PFSK-1 (cell line): Measurements from ENCODE around the gene C17orf107.

Source experiments
- FOXP2 ChIP-seq: optimal IDR thresholded peaks from 2 replicates; pipeline ENCODE3; 2011; ENCODE audit warnings: borderline replicate concordance, control low read depth, inconsistent platforms; ENCODE audit not compliant: insufficient read depth; ENCODE audit errors: extremely low read length, extremely low read depth
- POLR2AphosphoS5 ChIP-seq: IDR thresholded peaks from 2 replicates; pipeline ENCODE4 v1.6.1; 2012; ENCODE audit warnings: low read depth, mild to moderate bottlenecking, control low read depth, low read length, moderate library complexity
- SIN3A ChIP-seq: IDR thresholded peaks from 2 replicates; pipeline ENCODE4 v1.6.1; 2012; ENCODE audit warnings: mild to moderate bottlenecking, low read length, moderate library complexity, borderline replicate concordance; ENCODE audit not compliant: insufficient read depth
- TAF1 ChIP-seq: IDR thresholded peaks from 2 replicates; pipeline ENCODE4 v1.6.1; 2012; ENCODE audit warnings: low read length, control low read depth, borderline replicate concordance; ENCODE audit not compliant: insufficient read depth
- TF ChIP-seq, protein P1 (sequence below), 2 experiments: IDR thresholded peaks; 2 replicates each; pipeline versions ENCODE4 v1.6.1 to v1.8.0; 2011 to 2012; ENCODE audit warnings: low read depth in 2 of 2, low read length in 2 of 2, control low read depth in 1 of 2, inconsistent platforms in 1 of 2, mild to moderate bottlenecking in 1 of 2, moderate library complexity in 1 of 2; ENCODE audit not compliant: insufficient read depth in 1 of 2

C17orf107 gene

GRCh38 chr17:4919511-4920047 lies 20.2 kb downstream of the C17orf107 start:
- no peak for TF ChIP-seq TAF1
- TF ChIP-seq FOXP2, result no peak
- no peak for TF ChIP-seq SIN3A
- TF ChIP-seq, protein P1, sequence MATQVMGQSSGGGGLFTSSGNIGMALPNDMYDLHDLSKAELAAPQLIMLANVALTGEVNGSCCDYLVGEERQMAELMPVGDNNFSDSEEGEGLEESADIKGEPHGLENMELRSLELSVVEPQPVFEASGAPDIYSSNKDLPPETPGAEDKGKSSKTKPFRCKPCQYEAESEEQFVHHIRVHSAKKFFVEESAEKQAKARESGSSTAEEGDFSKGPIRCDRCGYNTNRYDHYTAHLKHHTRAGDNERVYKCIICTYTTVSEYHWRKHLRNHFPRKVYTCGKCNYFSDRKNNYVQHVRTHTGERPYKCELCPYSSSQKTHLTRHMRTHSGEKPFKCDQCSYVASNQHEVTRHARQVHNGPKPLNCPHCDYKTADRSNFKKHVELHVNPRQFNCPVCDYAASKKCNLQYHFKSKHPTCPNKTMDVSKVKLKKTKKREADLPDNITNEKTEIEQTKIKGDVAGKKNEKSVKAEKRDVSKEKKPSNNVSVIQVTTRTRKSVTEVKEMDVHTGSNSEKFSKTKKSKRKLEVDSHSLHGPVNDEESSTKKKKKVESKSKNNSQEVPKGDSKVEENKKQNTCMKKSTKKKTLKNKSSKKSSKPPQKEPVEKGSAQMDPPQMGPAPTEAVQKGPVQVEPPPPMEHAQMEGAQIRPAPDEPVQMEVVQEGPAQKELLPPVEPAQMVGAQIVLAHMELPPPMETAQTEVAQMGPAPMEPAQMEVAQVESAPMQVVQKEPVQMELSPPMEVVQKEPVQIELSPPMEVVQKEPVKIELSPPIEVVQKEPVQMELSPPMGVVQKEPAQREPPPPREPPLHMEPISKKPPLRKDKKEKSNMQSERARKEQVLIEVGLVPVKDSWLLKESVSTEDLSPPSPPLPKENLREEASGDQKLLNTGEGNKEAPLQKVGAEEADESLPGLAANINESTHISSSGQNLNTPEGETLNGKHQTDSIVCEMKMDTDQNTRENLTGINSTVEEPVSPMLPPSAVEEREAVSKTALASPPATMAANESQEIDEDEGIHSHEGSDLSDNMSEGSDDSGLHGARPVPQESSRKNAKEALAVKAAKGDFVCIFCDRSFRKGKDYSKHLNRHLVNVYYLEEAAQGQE (IDR thresholded peaks at IDR 0.05; ENCODE audit: insufficient read depth in 1 of 2, low read depth in 2 of 2, low read length in 2 of 2), result no peak
- TF ChIP-seq POLR2AphosphoS5, result no peak

- TF ChIP-seq SIN3A (no peak), TAF1 (no peak), FOXP2 (no peak), POLR2AphosphoS5 (no peak)
- TF ChIP-seq, protein P1 (IDR thresholded peaks at IDR 0.05; ENCODE audit: insufficient read depth in 1 of 2, low read depth in 2 of 2, low read length in 2 of 2), result no peak
Measured at GRCh38 chr17:4920351-4921048, 21.2 kb downstream of the C17orf107 start.

DNA sequence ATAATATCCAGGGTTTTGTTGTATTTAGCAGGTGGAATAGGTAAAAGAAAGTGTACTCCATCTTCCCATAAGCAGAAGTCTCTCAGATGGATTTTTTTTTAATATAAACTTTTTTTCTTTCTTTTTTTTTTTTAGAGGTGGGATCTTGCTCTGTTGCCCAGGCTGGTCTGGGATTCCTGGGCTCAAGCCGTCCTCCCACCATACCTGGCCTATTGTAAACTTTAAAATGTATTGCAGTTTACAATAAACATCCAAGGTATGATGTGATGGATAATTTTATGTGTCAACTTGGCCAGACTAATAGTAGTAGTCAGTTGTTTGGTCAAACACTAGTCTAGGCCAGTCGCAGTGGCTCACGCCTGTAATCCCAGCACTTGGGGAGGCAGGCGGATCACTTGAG lies 22.0 kb downstream of the C17orf107 start:
- no peak for TF ChIP-seq SIN3A

GRCh38 chr17:4928881-4929280 lies 29.5 kb downstream of the C17orf107 start:
- TF ChIP-seq TAF1 (no peak), FOXP2 (no peak), SIN3A (no peak), POLR2AphosphoS5 (no peak)
- TF ChIP-seq, protein P1 (IDR thresholded peaks at IDR 0.05; ENCODE audit: insufficient read depth in 1 of 2, low read depth in 2 of 2, low read length in 2 of 2), result no peak

- TF ChIP-seq POLR2AphosphoS5 (no peak), TAF1 (no peak), FOXP2 (no peak)
Measured at GRCh38 chr17:4931963-4932362, 32.6 kb downstream of the C17orf107 start, which contains the start of gene GP1BA. TSS of gene GP1BA (plus strand) at chr17:4932277. CDS start at chr17:4932605, 328 bp downstream.

GRCh38 chr17:4932756-4933155 lies 33.4 kb downstream of the C17orf107 start:
- TF ChIP-seq, protein P1 (IDR thresholded peaks at IDR 0.05; ENCODE audit: insufficient read depth in 1 of 2, low read depth in 2 of 2, low read length in 2 of 2), result no peak
- TF ChIP-seq FOXP2, result no peak
- no peak for TF ChIP-seq TAF1
- no peak for TF ChIP-seq SIN3A
- TF ChIP-seq POLR2AphosphoS5, result no peak
